Astrocyte (in vitro differentiated cells and primary cell): ENCODE data around the gene GIPC3.

Source experiments
- CTCF ChIP-seq: IDR thresholded peaks from 2 replicates; pipeline ENCODE4 v1.5.1; 2011; ENCODE audit warnings: low read depth, mild to moderate bottlenecking, inconsistent platforms, low read length, moderate library complexity; ENCODE audit not compliant: insufficient read depth
- EZH2 ChIP-seq: IDR thresholded peaks from 2 replicates; pipeline ENCODE4 v1.6.1; 2012; ENCODE audit warnings: mild to moderate bottlenecking, low read length, inconsistent platforms; ENCODE audit not compliant: insufficient read depth

DNA sequence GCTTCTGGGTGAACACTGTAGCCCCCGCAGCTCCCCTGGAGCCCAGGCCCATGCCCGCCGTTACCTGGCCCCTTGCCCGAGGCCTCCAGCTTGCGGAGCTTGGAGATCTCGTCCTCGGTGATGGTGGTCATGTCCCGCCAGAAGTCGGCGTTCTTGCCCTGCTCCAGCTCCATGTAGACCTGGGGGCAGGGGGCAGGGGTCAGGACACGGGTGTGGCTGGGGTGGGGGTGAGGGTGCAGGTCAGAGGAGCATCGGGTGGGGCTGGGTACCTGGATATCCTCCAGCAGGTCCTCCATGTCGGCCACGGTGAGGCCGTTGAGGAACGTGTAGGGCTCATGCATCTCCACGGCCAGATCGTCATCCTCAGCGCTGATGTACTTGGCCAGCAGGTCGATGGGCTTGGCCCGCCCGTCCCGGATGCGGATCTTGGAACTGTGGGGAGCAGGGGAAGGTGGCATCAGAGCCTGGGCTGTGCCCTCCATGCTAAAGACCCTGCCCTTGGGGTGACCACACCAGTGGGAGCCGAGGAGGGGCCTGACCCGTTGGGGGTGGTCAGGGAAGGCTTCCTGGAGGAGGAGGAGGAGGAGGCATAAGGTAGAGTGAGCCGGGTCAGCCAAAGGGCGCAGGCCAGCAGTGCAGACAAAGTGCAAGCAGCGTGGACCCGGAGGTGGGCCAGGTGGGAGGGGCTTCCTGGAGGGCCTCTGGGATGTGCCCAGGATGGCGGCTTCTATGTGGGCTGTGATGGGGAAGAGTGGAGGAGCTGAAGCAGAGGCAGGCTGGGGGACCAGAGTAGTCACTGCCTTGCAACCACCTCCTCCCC is 33.7 kb downstream of the GIPC3 start:
- TF ChIP-seq CTCF, result no peak
- TF ChIP-seq EZH2, result no peak
